Activated T-helper 1 cell treated with anti-CD3 and anti-CD28 coated beads, Interleukin-2, amount 50 U/mL, for 16 hours (primary cell): ENCODE measurements around the gene ANO7.
"Not testable (repeated sequence)": the region's sequence is repeated elsewhere in the genome, so short reads cannot be mapped to it uniquely, and the experiment has no call there.

ENCODE experiments used
- DNase-seq, 2 donors: peaks; one replicate each; pipeline ENCODE4 v3.0.0-alpha.2; 2020; ENCODE audit warnings: low read depth in 1 of 2, low spot score in 1 of 2

Gene ANO7

GRCh38 chr2:241189856-241190201 is 1.4 kb downstream of the ANO7 start:
- DNase-seq = no peak

GRCh38 chr2:241190291-241190981 is 2.0 kb downstream of the ANO7 start:
- no peak for DNase-seq

GRCh38 chr2:241191081-241191480 is 2.6 kb downstream of the ANO7 start:
- no peak for DNase-seq

GRCh38 chr2:241193271-241193670 is 4.8 kb downstream of the ANO7 start:
- DNase-seq = no peak

GRCh38 chr2:241194811-241195210 is 6.3 kb downstream of the ANO7 start:
- DNase-seq = no peak

GRCh38 chr2:241195506-241196130 is 7.1 kb downstream of the ANO7 start:
- no peak for DNase-seq

GRCh38 chr2:241197246-241197645 is 8.8 kb downstream of the ANO7 start:
- not testable (repeated sequence) for DNase-seq

- DNase-seq = no peak
These were observed 9.5 kb downstream of the ANO7 start for GRCh38 chr2:241197947-241198346.

- DNase-seq = no peak
These were observed 10.2 kb downstream of the ANO7 start for GRCh38 chr2:241198381-241199279.

GRCh38 chr2:241199286-241199685 is 10.8 kb downstream of the ANO7 start:
- no peak for DNase-seq

GRCh38 chr2:241199897-241200821 is 11.7 kb downstream of the ANO7 start:
- DNase-seq = no peak

- DNase-seq = no peak
These were observed 12.4 kb downstream of the ANO7 start for GRCh38 chr2:241200822-241201395.

- DNase-seq = no peak
These were observed 13.2 kb downstream of the ANO7 start for GRCh38 chr2:241201445-241202267.

- no peak for DNase-seq
These were observed 13.8 kb downstream of the ANO7 start for GRCh38 chr2:241202268-241202585.

GRCh38 chr2:241202681-241203080 is 14.2 kb downstream of the ANO7 start:
- no peak for DNase-seq

GRCh38 chr2:241203218-241204009 is 14.9 kb downstream of the ANO7 start:
- DNase-seq = no peak

- DNase-seq = no peak
These were observed 15.5 kb downstream of the ANO7 start for GRCh38 chr2:241204010-241204384.

GRCh38 chr2:241204490-241204889 is 16.0 kb downstream of the ANO7 start:
- no peak for DNase-seq

GRCh38 chr2:241205086-241205485 is 16.6 kb downstream of the ANO7 start:
- no peak for DNase-seq
